IPS-20b (cell line): ENCODE measurements around the gene PLAAT5.

Experiments used
- H3K27ac ChIP-seq: one replicate; pipeline ENCODE4 v1.5.1; 2013; ENCODE audit warnings: low read length
- H3K27me3 ChIP-seq: 2 replicates; pipeline ENCODE4 v1.6.1; 2013; ENCODE audit warnings: mild to moderate bottlenecking, low read length, inconsistent platforms; ENCODE audit not compliant: insufficient read depth
- H3K36me3 ChIP-seq: 2 replicates; pipeline ENCODE4 v1.6.1; 2013; ENCODE audit warnings: low read depth, mild to moderate bottlenecking, inconsistent platforms, low read length, moderate library complexity; ENCODE audit not compliant: insufficient read depth
- H3K4me1 ChIP-seq: 2 replicates; pipeline ENCODE4 v1.6.1; 2013; ENCODE audit warnings: mild to moderate bottlenecking, control low read depth, inconsistent platforms, low read length, moderate library complexity; ENCODE audit not compliant: insufficient read depth
- H3K4me3 ChIP-seq: 2 replicates; pipeline ENCODE4 v1.5.1; 2013; ENCODE audit warnings: mild to moderate bottlenecking, low read length, inconsistent platforms
- H3K9ac ChIP-seq: 2 replicates; pipeline ENCODE4 v1.6.1; 2013; ENCODE audit warnings: low read depth, mild to moderate bottlenecking, inconsistent platforms, low read length, moderate library complexity
- H3K9me3 ChIP-seq: 2 replicates; pipeline ENCODE4 v1.6.1; 2013; ENCODE audit warnings: mild to moderate bottlenecking, low read depth, low read length, inconsistent platforms; ENCODE audit not compliant: insufficient read depth

PLAAT5 gene

DNA sequence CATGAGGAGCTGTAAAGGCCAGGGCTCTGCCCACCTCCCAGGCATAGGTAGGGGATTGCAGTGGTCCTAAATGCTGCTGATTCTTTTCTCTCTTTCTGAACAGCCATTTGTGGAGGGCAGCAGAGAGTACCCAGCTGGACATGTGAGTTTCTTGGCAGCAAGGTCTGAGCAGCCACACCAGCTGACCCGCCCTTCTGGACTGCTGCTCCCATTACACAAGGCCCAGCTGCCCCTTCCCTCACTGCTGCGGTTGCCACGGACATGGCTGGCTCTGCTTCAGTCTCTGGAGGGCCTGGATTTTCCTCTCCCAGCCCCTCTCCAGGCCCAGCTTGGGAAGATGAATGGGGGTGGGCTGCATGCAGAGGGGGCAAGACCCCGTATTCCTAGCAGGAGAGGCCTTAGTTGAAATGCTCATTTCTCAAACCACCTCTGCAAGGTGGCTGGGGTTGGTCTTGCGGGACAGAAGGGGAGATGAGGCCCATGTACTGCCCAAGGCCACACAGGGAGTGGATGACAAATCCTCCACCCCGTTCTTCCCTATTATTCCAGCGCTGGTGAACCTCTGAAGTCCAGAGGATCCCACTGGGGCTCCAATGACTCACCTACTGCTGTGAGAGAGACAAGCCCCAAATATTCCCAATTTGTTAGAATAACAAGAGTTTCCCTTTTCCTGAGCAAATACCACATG is 19.5 kb upstream of the PLAAT5 start:
- Histone ChIP-seq H3K27me3 (no peaks in the 10 kb centered on the region), H3K4me3 (no peak overlapping the region), H3K4me1 (peaks cover 13% of the 10 kb centered on the region; the same call in 1 of the 2 replicates), H3K36me3 (no peaks in the 10 kb centered on the region), H3K9me3 (no peaks in the 10 kb centered on the region), H3K27ac (no peak overlapping the region), H3K9ac (no peak overlapping the region)

DNA sequence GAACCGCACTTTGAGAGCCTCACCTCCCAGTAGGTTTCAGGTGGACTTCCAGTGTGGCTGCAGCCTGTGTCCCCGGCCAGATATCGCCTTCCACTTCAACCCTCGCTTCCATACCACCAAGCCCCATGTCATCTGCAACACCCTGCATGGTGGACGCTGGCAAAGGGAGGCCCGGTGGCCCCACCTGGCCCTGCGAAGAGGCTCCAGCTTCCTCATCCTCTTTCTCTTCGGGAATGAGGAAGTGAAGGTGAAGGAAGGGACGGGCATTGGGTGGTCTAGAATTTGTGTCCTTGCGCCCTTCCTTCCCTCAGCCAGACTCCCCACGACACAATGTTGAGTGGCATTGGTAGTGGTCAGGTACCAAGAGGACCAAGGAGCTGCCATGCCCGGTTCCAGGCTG is 17.8 kb upstream of the PLAAT5 start:
- Histone ChIP-seq H3K9ac (no peak overlapping the region), H3K27me3 (no peaks in the 10 kb centered on the region), H3K27ac (no peak overlapping the region), H3K4me1 (peaks cover 16% of the 10 kb centered on the region; the same call in 1 of the 2 replicates), H3K36me3 (no peaks in the 10 kb centered on the region), H3K4me3 (no peak overlapping the region), H3K9me3 (no peaks in the 10 kb centered on the region)

DNA sequence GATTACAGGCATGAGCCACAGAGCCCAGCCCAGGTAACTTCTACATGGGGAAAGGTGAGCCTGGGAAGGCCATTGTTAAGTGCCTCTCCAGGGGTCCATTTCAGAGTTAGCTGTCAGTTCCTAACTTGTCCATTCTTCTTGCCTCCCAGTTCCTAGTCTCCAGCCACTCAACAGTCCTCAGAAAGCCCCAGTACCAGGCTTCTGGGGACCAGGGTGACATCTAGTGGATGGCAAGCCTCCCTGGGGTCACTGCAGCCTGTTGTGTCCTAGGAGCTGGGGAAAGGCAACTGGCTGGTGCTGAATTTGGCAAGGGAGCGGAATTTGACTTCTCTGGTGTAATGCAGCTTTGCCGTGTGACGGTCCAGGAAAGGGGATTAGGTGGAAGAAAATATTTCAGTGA is 17.0 kb upstream of the PLAAT5 start:
- H3K4me3 ChIP-seq = no peak overlapping the region
- H3K9me3 ChIP-seq = no peaks in the 10 kb centered on the region
- H3K36me3 ChIP-seq = no peaks in the 10 kb centered on the region
- H3K9ac ChIP-seq = no peak overlapping the region
- no peaks in the 10 kb centered on the region for H3K27me3 ChIP-seq
- peaks cover 21% of the 10 kb centered on the region; the same call in 1 of the 2 replicates for H3K4me1 ChIP-seq
- H3K27ac ChIP-seq = no peak overlapping the region

DNA sequence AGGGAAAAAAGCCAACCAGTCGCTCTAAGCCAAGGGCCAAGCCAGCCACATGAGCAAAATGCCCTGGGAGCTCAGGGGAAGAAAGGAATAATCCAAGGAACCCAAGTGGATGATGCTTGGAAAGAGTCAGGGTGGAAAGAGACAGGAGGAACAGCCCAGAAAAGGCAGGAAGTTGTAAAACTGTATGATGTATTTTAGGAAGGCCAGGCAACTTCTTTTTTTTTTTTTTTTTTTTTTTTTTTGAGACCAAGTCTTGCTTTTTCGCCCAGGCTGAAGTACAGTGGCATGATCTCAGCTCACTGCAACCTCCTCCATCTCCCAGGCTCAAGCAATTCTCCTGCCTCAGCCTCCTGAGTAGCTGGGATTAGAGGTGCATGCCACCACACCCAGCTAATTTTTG is 16.5 kb upstream of the PLAAT5 start:
- H3K27me3 ChIP-seq = no peaks in the 10 kb centered on the region
- H3K9ac ChIP-seq = no peak overlapping the region
- H3K4me3 ChIP-seq = no peak overlapping the region
- no peak overlapping the region for H3K27ac ChIP-seq
- no peaks in the 10 kb centered on the region for H3K9me3 ChIP-seq
- no peaks in the 10 kb centered on the region for H3K36me3 ChIP-seq
- peaks cover 21% of the 10 kb centered on the region; the same call in 1 of the 2 replicates for H3K4me1 ChIP-seq

DNA sequence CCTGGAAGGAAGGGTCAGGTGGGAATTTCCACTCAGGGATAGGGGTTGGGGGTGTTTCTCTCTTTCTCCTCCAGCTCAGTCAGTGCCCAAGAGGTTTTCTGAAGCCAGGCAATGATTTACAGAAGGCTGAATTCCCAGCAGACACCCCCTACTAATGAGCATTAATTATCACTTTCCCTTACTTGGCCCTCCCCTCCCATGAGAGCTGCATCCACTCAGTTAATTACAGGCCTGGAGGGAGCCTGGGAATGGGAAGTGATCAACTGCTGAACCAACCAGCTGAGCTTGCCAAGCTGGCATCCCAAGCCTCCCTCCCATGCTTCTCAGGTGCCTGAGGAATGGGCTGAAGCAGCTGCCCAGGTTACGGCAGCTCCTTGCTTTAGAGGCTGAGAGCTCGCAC is 15.9 kb upstream of the PLAAT5 start:
- no peaks in the 10 kb centered on the region for H3K9me3 ChIP-seq
- no peaks in the 10 kb centered on the region for H3K27me3 ChIP-seq
- H3K27ac ChIP-seq = no peak overlapping the region
- H3K4me3 ChIP-seq = no peak overlapping the region
- H3K36me3 ChIP-seq = no peaks in the 10 kb centered on the region
- no peak overlapping the region for H3K9ac ChIP-seq
- peaks cover 21% of the 10 kb centered on the region; the same call in 1 of the 2 replicates for H3K4me1 ChIP-seq

GRCh38 chr11:63505857-63506528 is 15.0 kb upstream of the PLAAT5 start, which contains the start of gene LGALS12:
LGALS12 (plus strand) TSS chr11:63506084; CDS start chr11:63506459, 375 bp downstream.
- no peak within 1 kb of the TSS for H3K9ac ChIP-seq
- peaks cover 20% of the 10 kb centered on the region; the same call in 1 of the 2 replicates for H3K4me1 ChIP-seq
- no peak within 1 kb of the TSS for H3K4me3 ChIP-seq
- no peaks in the 10 kb centered on the region for H3K27me3 ChIP-seq
- no peak within 1 kb of the TSS for H3K27ac ChIP-seq
- 0 out of 2 replicates have a peak, but pooled peaks cover 3% of the 10 kb centered on the region for H3K9me3 ChIP-seq
- no peaks in the 10 kb centered on the region for H3K36me3 ChIP-seq

- no peak overlapping the region for H3K9ac ChIP-seq
- peaks cover 14% of the 10 kb centered on the region; the same call in 1 of the 2 replicates for H3K4me1 ChIP-seq
- H3K27me3 ChIP-seq = no peaks in the 10 kb centered on the region
- peaks cover 10% of the 10 kb centered on the region for H3K9me3 ChIP-seq
- no peaks in the 10 kb centered on the region; the same call in 1 of the 2 replicates for H3K36me3 ChIP-seq
- no peak overlapping the region for H3K4me3 ChIP-seq
- H3K27ac ChIP-seq = no peak overlapping the region
Measured at GRCh38 chr11:63504933-63505586, 14.1 kb upstream of the PLAAT5 start.

GRCh38 chr11:63504054-63504453 is 13.1 kb upstream of the PLAAT5 start:
- H3K9me3 ChIP-seq = peaks cover 18% of the 10 kb centered on the region
- peaks cover 14% of the 10 kb centered on the region; the same call in 1 of the 2 replicates for H3K4me1 ChIP-seq
- no peaks in the 10 kb centered on the region; the same call in 1 of the 2 replicates for H3K36me3 ChIP-seq
- H3K27me3 ChIP-seq = no peaks in the 10 kb centered on the region
- H3K27ac ChIP-seq = no peak overlapping the region
- no peak overlapping the region for H3K9ac ChIP-seq
- H3K4me3 ChIP-seq = no peak overlapping the region

DNA sequence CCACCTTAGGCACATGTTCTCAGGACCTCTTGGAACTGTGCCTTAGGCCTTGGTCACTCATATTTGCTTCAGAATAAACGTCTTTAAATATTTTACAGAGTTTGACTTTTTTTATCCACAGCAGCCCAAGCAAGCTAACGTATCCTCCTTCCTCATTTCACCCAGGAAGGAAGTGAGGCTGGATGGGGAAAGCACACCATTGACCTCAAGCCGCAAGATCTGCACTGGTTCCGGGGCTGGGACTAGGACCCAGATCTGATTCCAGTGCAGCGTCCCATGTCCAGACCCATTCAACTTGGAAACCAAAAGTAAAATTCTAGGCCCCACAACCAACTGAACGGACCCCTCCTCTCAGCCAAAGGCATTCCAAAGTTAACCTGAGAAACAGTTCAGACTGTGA is 12.5 kb upstream of the PLAAT5 start:
- Histone ChIP-seq H3K4me3 (no peak overlapping the region), H3K4me1 (peaks cover 14% of the 10 kb centered on the region; the same call in 1 of the 2 replicates), H3K9ac (no peak overlapping the region), H3K36me3 (no peaks in the 10 kb centered on the region; the same call in 1 of the 2 replicates), H3K27ac (no peak overlapping the region), H3K9me3 (peaks cover 21% of the 10 kb centered on the region), H3K27me3 (no peaks in the 10 kb centered on the region)

GRCh38 chr11:63502252-63502820 is 11.4 kb upstream of the PLAAT5 start:
- H3K36me3 ChIP-seq = no peaks in the 10 kb centered on the region; the same call in 1 of the 2 replicates
- peaks cover 21% of the 10 kb centered on the region for H3K9me3 ChIP-seq
- H3K4me3 ChIP-seq = no peak overlapping the region
- H3K27ac ChIP-seq = no peak overlapping the region
- H3K27me3 ChIP-seq = no peaks in the 10 kb centered on the region
- no peak overlapping the region for H3K9ac ChIP-seq
- H3K4me1 ChIP-seq = peaks cover 14% of the 10 kb centered on the region; the same call in 1 of the 2 replicates

GRCh38 chr11:63501236-63501635 is 10.3 kb upstream of the PLAAT5 start:
- peaks cover 21% of the 10 kb centered on the region for H3K9me3 ChIP-seq
- no peaks in the 10 kb centered on the region for H3K27me3 ChIP-seq
- H3K9ac ChIP-seq = no peak overlapping the region
- H3K4me3 ChIP-seq = no peak overlapping the region
- H3K36me3 ChIP-seq = no peaks in the 10 kb centered on the region; the same call in 1 of the 2 replicates
- no peak overlapping the region for H3K27ac ChIP-seq
- H3K4me1 ChIP-seq = peaks cover 12% of the 10 kb centered on the region; the same call in 1 of the 2 replicates
